Memory B cell (primary cell): ENCODE results near the gene SSR3.

Experiments
- ATAC-seq: fragments of 150-1000 bp; cut with Tn5 transposase; 2 replicates; pipeline ENCODE4 v1.10.0; 2021; ENCODE audit warnings: low read depth, mild to moderate bottlenecking, moderate library complexity
- DNase-seq, 2 donors: peaks; one replicate each; pipeline ENCODE4 v3.0.0; 2022; ENCODE audit warnings: low spot score in 2 of 2
- H3K27ac Mint-ChIP-seq: one replicate; pipeline ENCODE4 v1.8.0; 2022; ENCODE audit warnings: mild to moderate bottlenecking, moderate library complexity, mixed read lengths
- H3K27me3 Mint-ChIP-seq: one replicate; pipeline ENCODE4 v1.8.0; 2022; ENCODE audit warnings: mixed read lengths
- H3K36me3 Mint-ChIP-seq: one replicate; pipeline ENCODE4 v1.8.0; 2022; ENCODE audit warnings: mild to moderate bottlenecking, mixed read lengths
- H3K4me1 Mint-ChIP-seq: one replicate; pipeline ENCODE4 v1.8.0; 2022; ENCODE audit warnings: mixed read lengths
- H3K4me3 Mint-ChIP-seq: one replicate; pipeline ENCODE4 v1.8.0; 2022; ENCODE audit warnings: mild to moderate bottlenecking, moderate library complexity, mixed read lengths
- H3K9me3 Mint-ChIP-seq: one replicate; pipeline ENCODE4 v1.8.0; 2022; ENCODE audit warnings: mixed read lengths

The SSR3 gene

DNA sequence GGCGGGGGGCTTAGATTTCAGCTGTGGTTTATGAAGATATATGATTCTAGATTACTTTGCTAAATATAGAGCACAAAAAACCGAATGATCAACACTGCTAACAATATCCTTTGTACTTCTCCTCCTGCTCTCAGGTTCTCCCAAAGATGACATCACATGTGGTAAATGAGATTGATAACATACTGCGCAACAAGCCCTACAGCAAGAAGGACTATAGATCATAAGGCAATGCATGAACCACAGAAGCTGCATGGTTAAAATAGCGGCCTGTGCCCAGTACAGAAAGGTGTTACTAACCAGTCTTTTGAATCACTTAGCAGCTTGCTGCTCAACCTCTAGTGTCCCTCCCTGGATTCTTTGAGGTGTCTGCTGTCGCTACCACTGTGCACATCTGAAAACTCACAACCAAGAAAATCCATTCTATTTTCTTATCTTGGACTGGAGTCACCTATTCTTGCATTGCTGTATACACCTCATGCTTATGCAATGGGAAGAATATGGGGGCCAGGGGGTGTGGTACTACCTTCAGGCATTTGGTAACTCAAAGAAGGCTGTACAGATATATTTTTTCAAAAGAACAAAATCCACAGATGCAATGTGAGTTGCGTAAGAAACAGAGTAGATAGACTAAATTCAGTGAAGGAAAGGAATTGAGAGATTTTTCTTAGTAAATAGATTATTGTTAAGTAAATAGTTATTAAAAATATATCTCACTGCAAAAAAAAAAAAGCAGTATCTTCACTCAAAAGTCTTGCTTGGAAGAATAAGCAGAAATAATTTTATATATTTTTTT is 18.2 kb downstream of the SSR3 start:
- Mint-ChIP-seq H3K36me3 (peaks cover 8% of the 10 kb centered on the region), H3K4me3 (no peak overlapping the region), H3K27ac (no peak overlapping the region), H3K27me3 (no peaks in the 10 kb centered on the region), H3K4me1 (no peaks in the 10 kb centered on the region), H3K9me3 (no peaks in the 10 kb centered on the region)
- DNase-seq: no peak
- no peak for ATAC-seq

DNA sequence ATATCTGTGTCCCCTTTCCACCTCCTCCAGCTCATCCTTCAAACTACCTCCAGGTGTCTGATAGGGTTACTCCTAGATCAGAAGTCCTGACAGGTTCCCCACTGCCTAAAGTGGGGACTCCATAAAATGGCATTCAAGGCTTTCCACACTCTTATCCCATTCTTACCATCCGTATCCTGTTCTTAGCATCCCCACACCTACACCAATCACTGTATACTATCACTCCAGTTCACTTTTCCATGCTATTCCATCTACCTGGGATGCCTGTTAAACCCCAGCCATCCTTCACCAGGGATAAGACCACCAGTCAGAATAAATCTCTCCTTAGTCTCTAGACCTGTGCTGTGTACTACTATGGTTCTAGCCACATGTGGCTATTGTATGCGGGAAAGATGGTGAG is 19.1 kb downstream of the SSR3 start:
- Mint-ChIP-seq H3K27me3 (no peaks in the 10 kb centered on the region), H3K4me1 (no peaks in the 10 kb centered on the region), H3K9me3 (no peaks in the 10 kb centered on the region), H3K36me3 (peaks cover 8% of the 10 kb centered on the region), H3K4me3 (no peak overlapping the region), H3K27ac (no peak overlapping the region)
- DNase-seq: no peak
- no peak for ATAC-seq

DNA sequence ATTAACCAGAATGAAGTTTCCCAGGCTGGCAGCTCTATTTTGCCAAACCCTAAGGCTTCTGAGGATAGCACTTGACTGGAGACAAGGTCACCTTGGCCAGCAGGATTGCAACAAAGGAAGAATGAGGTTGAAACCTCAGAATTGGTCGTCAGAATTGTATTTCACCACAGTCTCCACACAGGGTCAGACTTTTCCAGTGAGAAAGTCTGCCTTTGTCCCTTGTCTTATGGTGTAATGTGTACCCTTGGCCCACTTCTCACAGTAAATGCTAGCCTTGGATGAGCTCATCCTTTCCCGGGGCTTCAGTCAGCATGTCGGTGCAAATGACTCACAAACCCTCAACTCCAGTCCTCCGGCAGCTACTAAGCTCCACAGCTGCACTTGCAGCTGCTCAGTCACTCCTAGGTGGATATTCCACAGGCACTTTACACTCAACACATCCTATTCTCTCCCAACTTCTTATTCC is 19.7 kb downstream of the SSR3 start:
- peaks cover 1% of the 10 kb centered on the region for H3K27me3 Mint-ChIP-seq
- H3K4me1 Mint-ChIP-seq: no peaks in the 10 kb centered on the region
- no peak for ATAC-seq
- H3K9me3 Mint-ChIP-seq: no peaks in the 10 kb centered on the region
- H3K36me3 Mint-ChIP-seq: peaks cover 14% of the 10 kb centered on the region
- no peak for DNase-seq
- H3K4me3 Mint-ChIP-seq: no peak overlapping the region
- no peak overlapping the region for H3K27ac Mint-ChIP-seq

DNA sequence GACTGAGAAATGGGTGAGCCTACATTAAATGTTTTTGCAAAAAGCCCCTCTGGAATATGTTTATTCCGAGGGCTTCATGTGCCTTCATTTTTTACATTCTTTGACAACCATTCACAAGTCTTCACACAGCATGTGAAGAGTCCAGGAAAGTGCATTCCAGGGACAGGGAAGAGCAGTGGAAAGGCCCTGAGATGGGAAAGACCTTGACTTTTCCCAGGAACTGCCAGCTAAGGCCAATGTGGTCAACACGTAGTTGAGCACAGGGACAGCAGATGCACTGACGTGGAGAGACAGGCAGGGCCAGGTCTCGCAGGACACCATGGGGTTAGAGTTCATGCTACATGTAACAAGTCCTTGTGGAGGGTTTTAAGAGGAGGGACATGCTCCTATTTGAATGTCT is 21.7 kb downstream of the SSR3 start:
- Mint-ChIP-seq H3K27ac (no peak overlapping the region), H3K36me3 (peaks cover 17% of the 10 kb centered on the region), H3K4me1 (no peaks in the 10 kb centered on the region), H3K4me3 (no peak overlapping the region), H3K9me3 (no peaks in the 10 kb centered on the region), H3K27me3 (peaks cover 1% of the 10 kb centered on the region)
- DNase-seq (no peak), ATAC-seq (no peak)

DNA sequence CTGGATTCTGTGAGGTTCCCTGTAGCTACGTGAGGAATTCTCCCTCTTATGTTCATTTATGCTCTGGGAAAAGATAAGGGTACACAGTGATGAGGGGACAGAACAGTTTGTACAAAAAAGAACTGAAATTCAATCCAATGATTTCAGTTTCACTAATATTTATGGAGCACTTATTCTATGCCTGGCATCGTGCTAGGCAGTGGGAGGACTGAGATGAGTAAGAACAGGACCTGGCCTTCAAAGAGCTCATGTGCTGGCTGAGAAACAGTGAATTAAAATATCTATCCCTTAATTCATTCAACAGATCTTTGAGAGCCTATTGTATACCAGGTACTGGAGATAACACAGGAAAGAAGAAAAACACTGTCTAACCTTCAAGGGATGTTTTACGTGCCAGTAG is 22.2 kb downstream of the SSR3 start:
- DNase-seq (no peak), ATAC-seq (no peak)
- Mint-ChIP-seq H3K27me3 (peaks cover 1% of the 10 kb centered on the region), H3K4me1 (no peaks in the 10 kb centered on the region), H3K4me3 (no peak overlapping the region), H3K27ac (no peak overlapping the region), H3K36me3 (peaks cover 16% of the 10 kb centered on the region), H3K9me3 (no peaks in the 10 kb centered on the region)

DNA sequence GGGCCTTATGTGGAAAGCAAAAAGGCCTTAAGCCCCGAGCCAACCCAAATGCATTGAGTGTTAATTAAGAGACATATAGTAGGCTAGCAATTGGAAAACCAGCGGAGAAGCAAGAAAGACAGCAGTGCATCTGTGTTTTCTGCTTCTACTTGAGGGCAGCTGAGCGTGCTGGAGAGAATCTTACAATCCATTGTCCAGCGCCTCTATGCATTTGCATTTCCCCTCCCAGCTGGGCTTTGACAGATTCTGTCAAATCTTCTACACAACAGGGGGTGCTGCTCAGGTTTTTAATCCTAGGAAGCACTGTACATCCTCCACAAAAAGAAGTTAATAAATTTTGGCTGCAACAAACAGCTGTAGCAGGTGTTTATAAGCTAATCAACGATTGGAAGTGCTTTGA is 23.9 kb downstream of the SSR3 start:
- ATAC-seq (no peak), DNase-seq (no peak)
- Mint-ChIP-seq H3K36me3 (peaks cover 14% of the 10 kb centered on the region), H3K9me3 (no peaks in the 10 kb centered on the region), H3K4me3 (no peak overlapping the region), H3K4me1 (no peaks in the 10 kb centered on the region), H3K27me3 (peaks cover 1% of the 10 kb centered on the region), H3K27ac (no peak overlapping the region)

DNA sequence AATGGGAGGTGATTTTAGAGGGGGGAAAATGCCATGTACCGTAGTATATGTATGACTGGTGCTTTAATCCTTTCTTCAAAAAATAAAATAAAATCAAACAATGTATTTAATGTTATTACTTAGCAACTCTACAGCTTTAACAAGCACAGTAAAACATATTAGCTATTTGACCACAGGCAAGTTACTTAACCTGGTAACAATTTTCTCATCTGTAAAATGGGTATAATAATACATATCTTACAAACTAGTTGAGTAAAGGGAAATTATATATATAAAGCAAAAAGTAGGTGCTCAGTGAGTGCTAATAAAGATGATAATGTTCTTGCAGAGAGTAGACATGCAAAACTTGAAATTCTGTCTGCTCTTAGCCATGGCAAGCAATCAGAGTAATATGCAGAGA is 27.9 kb downstream of the SSR3 start:
- no peak for DNase-seq
- Mint-ChIP-seq H3K27me3 (peaks cover 3% of the 10 kb centered on the region), H3K4me3 (no peak overlapping the region), H3K36me3 (peaks cover 13% of the 10 kb centered on the region), H3K27ac (no peak overlapping the region), H3K9me3 (no peaks in the 10 kb centered on the region), H3K4me1 (peaks cover 3% of the 10 kb centered on the region)
- no peak for ATAC-seq

DNA sequence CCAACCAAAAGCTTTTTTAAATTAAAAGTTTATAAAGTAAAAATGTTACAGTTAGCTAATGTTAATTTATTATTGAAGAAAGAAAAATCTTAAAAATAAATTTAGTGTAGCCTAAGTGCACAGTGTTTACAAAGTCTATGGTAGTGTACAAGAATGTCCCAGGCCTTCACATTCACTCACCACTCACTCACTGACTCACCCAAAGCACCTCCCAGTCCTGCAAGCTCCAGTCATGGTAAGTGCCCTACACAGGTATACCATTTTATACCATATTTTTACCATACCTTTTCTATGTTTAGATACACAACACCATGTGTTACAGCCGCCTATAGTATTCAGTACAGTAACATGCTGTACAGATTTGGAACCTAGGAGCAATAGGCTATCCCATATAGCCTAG is 29.1 kb downstream of the SSR3 start:
- no peak overlapping the region for H3K27ac Mint-ChIP-seq

DNA sequence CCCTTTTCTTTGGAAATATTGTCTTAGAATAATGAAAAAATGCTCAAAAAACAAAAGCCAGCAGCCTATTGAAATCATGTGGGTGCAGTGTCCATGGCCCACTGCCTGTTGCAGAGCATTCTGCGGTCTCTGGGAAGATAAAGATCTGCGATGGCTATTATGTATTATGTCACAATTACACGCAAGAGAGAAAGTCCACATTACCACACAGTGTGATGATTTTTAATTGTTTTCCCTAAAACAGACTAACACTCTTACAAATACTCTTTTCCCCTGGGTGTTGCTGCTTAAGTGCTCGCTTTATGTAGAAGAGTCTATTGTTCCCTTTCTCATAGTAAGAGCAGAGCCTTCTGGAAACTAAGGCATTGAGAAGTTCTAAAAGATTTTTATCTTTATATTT is 32.2 kb downstream of the SSR3 start:
- H3K9me3 Mint-ChIP-seq: no peaks in the 10 kb centered on the region

More for the DNA sequence above, 29.1 kb downstream of the SSR3 start:
- ATAC-seq (no peak), DNase-seq (no peak)
- H3K27me3 Mint-ChIP-seq: peaks cover 3% of the 10 kb centered on the region
- no peak overlapping the region for H3K4me3 Mint-ChIP-seq
- no peaks in the 10 kb centered on the region for H3K9me3 Mint-ChIP-seq
- peaks cover 11% of the 10 kb centered on the region for H3K36me3 Mint-ChIP-seq
- H3K4me1 Mint-ChIP-seq: peaks cover 3% of the 10 kb centered on the region

DNA sequence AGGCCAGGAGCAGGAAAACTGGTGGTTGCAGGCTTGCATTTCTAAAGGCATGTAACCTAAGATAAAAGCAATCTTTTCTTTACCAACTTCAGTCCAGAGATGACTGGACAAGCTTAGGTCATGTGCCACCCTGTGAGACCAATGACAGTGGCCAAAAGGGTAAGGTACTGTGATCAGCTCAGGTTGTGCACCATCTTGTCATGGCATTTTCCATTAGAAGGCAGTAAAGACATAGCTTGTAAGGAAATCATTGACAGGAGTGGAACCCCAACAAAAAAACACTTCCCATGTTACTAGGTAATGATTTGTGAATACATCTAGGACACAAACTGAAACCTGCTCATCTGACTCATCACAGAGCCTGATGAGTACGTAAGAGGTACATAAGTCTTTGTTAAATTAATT is 35.2 kb downstream of the SSR3 start:
- H3K9me3 Mint-ChIP-seq: no peaks in the 10 kb centered on the region
- H3K27ac Mint-ChIP-seq: no peak overlapping the region
- no peaks in the 10 kb centered on the region for H3K36me3 Mint-ChIP-seq
- ATAC-seq: no peak
- H3K4me3 Mint-ChIP-seq: no peak overlapping the region
- no peak for DNase-seq
- H3K4me1 Mint-ChIP-seq: peaks cover 2% of the 10 kb centered on the region
- peaks cover 4% of the 10 kb centered on the region for H3K27me3 Mint-ChIP-seq

More for the DNA sequence above, 32.2 kb downstream of the SSR3 start:
- ATAC-seq: no peak
- Mint-ChIP-seq H3K4me1 (peaks cover 3% of the 10 kb centered on the region), H3K4me3 (no peak overlapping the region), H3K27ac (no peak overlapping the region), H3K27me3 (peaks cover 4% of the 10 kb centered on the region), H3K36me3 (peaks cover 1% of the 10 kb centered on the region)
- DNase-seq: no peak

DNA sequence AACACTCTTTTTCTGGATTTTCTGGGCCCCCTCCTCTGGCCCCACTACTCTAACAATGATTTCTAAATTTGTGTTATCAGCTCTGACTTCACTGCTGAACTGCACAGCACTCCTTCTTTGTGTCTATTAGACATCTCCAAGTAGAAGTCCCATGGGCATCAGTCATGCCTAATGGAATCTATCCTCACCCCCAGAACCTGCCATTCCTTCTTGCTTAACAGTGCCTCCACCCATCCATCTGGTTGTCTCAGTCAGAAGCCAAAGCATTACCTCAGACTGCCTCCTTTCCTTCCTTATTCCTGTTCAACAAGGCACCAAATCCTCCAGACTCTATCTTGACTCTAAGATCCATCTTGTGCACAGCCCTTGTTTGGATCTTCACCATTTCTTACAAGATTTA is 36.2 kb downstream of the SSR3 start:
- DNase-seq (no peak), ATAC-seq (no peak)
- Mint-ChIP-seq H3K4me3 (no peak overlapping the region), H3K27ac (no peak overlapping the region), H3K4me1 (no peaks in the 10 kb centered on the region), H3K27me3 (peaks cover 4% of the 10 kb centered on the region), H3K36me3 (no peaks in the 10 kb centered on the region), H3K9me3 (no peaks in the 10 kb centered on the region)

DNA sequence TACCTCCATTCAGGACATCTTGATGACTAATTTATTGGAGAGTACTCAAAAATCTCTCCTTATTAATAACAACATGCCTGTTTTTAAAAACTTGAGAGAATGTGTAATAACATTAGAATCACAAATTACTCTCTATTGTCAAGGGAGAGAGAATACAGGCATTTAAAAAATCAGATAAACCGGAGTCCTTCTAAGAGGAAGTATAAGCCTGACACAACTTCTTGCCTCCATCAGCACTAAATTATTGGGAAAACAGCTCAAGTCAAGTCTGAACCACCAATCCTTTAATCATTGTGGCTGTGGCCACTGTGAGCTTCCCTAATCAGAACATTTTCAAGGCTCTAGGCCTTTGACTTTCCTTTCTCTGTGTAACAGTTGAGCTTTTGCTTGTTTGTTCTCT is 38.0 kb downstream of the SSR3 start:
- Mint-ChIP-seq H3K4me1 (no peaks in the 10 kb centered on the region), H3K36me3 (no peaks in the 10 kb centered on the region), H3K27me3 (peaks cover 3% of the 10 kb centered on the region), H3K27ac (no peak overlapping the region), H3K4me3 (no peak overlapping the region), H3K9me3 (no peaks in the 10 kb centered on the region)
- ATAC-seq: no peak
- no peak for DNase-seq

DNA sequence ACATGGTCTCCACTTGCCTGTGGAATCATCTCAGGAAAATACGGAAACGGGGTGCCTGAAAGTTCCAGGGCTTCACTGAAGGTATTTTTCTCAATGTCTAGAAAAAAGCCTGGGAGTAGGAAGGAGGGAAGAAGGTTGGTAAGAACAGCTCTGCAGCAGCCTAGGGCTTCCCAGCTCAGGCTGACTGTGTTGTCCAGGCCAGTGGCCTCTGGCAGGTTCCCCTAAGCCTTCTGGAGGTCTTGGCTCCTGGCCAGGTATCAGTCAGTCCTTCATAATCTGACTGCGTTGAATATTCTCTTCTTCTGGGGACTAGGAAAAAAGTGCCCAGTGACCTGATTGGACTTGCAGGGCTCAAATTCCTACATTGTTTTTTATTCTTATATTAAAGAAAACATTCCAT is 38.6 kb downstream of the SSR3 start:
- Mint-ChIP-seq H3K4me1 (no peaks in the 10 kb centered on the region), H3K4me3 (no peak overlapping the region), H3K27ac (no peak overlapping the region), H3K36me3 (no peaks in the 10 kb centered on the region), H3K9me3 (no peaks in the 10 kb centered on the region), H3K27me3 (peaks cover 6% of the 10 kb centered on the region)
- no peak for DNase-seq
- ATAC-seq: no peak

DNA sequence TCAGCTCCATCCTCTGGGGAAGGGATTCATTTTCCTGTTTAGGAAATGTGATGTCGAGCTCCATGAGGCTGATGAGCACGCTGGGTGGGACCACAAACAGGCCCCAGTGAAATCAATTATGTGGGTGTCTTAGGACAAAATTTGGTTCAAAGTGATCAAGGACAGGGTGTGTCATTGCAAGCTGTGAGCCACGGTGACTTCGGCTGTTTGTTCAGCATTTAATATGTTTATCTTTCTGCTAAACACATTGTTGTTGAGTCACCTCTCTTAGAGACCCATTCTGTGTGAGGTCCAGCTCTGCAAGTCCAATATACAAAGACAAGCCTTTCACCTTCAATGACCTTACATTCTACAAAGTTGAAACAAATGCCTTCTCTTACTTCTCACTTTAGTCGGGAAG is 41.3 kb downstream of the SSR3 start:
- ATAC-seq: no peak
- Mint-ChIP-seq H3K4me1 (no peaks in the 10 kb centered on the region), H3K36me3 (no peaks in the 10 kb centered on the region), H3K4me3 (no peak overlapping the region), H3K9me3 (no peaks in the 10 kb centered on the region), H3K27me3 (peaks cover 7% of the 10 kb centered on the region), H3K27ac (no peak overlapping the region)
- no peak for DNase-seq

DNA sequence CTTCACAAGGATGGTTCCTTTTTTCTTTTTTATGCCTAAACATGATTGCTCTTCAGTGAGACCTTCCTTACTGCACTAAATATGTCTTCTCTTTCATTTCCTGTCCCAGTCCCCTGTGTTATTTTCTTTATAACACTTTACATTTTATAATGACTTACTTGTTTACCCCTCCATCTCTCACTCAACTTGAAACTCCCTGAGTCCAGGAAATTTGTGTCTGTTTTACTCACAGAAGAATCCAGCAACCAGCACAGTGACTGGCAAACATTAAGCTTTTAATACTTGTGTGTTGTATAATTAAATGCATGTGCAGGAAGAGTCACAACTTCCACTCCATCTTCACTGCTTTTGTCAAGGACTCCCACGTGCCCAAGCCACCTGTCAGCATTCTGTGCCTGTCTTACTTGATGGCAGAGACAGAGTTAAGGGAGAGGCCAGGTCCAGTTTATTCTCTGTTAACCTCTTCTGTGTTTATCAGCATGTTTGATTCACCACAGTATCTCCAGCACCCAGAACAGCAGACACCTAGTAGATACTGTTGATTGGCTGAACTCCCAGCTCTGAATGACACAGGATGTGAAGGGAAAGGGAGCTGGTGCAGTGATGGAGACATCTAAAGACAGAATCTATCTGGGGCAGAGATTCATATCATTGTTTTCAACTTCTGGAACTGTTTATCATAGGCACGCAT is 42.8 kb downstream of the SSR3 start:
- H3K9me3 Mint-ChIP-seq: no peaks in the 10 kb centered on the region
- H3K4me3 Mint-ChIP-seq: no peak overlapping the region
- H3K36me3 Mint-ChIP-seq: no peaks in the 10 kb centered on the region
- ATAC-seq (no peak), DNase-seq (no peak)
- peaks cover 7% of the 10 kb centered on the region for H3K27me3 Mint-ChIP-seq
- H3K27ac Mint-ChIP-seq: no peak overlapping the region
- no peaks in the 10 kb centered on the region for H3K4me1 Mint-ChIP-seq
